IMR-90 (cell line): ENCODE data around the gene TACC2. TPM values are rescaled to one million over a fixed set of nuclear protein-coding genes. Genes with fewer than 3 reads are reported as not detected.

Experiments used
- ATAC-seq: fragments of 200-7000 bp; cut with Tn5 transposase; 2 replicates; pipeline ENCODE4 v1.9.1; 2020; ENCODE audit warnings: low read depth, mild to moderate bottlenecking, moderate library complexity
- BruUV-seq: library from RNA; stranded (reverse); fragments of 400-500 nt; replicated peaks from 2 replicates; lab custom pipeline; 2021; lab: Mats Ljungman, UMichigan
- CTCF ChIA-PET: fragments of 300-600 bp; formaldehyde crosslinking; extraction: SDS; loops from one replicate; lab custom pipeline; 2021; ENCODE audit warnings: antibody characterized with exemption; lab: Yijun Ruan, JAX
- POLR2A ChIA-PET: fragments of 300-600 bp; sonication (Branson Sonifier 250); formaldehyde crosslinking; loops from one replicate; lab custom pipeline; 2022; ENCODE audit warnings: antibody characterized with exemption; ENCODE audit not compliant: unreplicated experiment; lab: Charles Lee
- DNase-seq: peaks from one replicate; pipeline ENCODE4 v3.0.0; 2013
- H2AFZ ChIP-seq: replicated peaks from 2 replicates; pipeline ENCODE3; 2013; ENCODE audit warnings: low read length, mild to moderate bottlenecking; ENCODE audit not compliant: poor library complexity
- H2AK5ac ChIP-seq: 2 replicates; pipeline ENCODE4 v1.6.1; 2013; ENCODE audit warnings: low read depth, low read length, inconsistent platforms
- H2AK9ac ChIP-seq: replicated peaks from 2 replicates; pipeline ENCODE3; 2013; ENCODE audit warnings: mild to moderate bottlenecking, low read depth, low read length, moderate library complexity; ENCODE audit not compliant: poor library complexity
- H2BK120ac ChIP-seq: 2 replicates; pipeline ENCODE4 v1.6.1; 2013; ENCODE audit warnings: low read depth, low read length, inconsistent platforms
- H2BK15ac ChIP-seq: 3 replicates; pipeline ENCODE4 v1.6.1; 2013; ENCODE audit warnings: low read depth, low read length, inconsistent platforms
- H2BK20ac ChIP-seq: 2 replicates; pipeline ENCODE4 v1.6.1; 2013; ENCODE audit warnings: low read depth, mild to moderate bottlenecking, inconsistent platforms, low read length, moderate library complexity
- H2BK5ac ChIP-seq: 2 replicates; pipeline ENCODE4 v1.6.1; 2013; ENCODE audit warnings: mild to moderate bottlenecking, low read depth, low read length, inconsistent platforms; ENCODE audit not compliant: poor library complexity, severe bottlenecking
- H3K14ac ChIP-seq: replicated peaks from 2 replicates; pipeline ENCODE4 v1.6.1; 2013; ENCODE audit warnings: low read depth, low read length, inconsistent platforms
- H3K18ac ChIP-seq: 2 replicates; pipeline ENCODE4 v1.6.1; 2013; ENCODE audit warnings: low read depth, low read length, control low read depth
- H3K23ac ChIP-seq: 2 replicates; pipeline ENCODE4 v1.6.1; 2013; ENCODE audit warnings: low read depth, low read length, inconsistent platforms
- H3K27ac ChIP-seq: 2 replicates; pipeline ENCODE4 v1.5.1; 2013; ENCODE audit warnings: mild to moderate bottlenecking, control low read depth, low read length; ENCODE audit not compliant: insufficient read depth
- H3K27me3 ChIP-seq: 2 replicates; pipeline ENCODE4 v1.6.1; 2013; ENCODE audit warnings: low read length; ENCODE audit not compliant: control insufficient read depth, insufficient read depth
- H3K36me3 ChIP-seq: 2 replicates; pipeline ENCODE4 v1.6.1; 2013; ENCODE audit warnings: low read length, mixed read lengths; ENCODE audit not compliant: control insufficient read depth, insufficient read depth
- H3K4ac ChIP-seq: 2 replicates; pipeline ENCODE4 v1.6.1; 2013; ENCODE audit warnings: low read depth, low read length, inconsistent platforms
- H3K4me1 ChIP-seq: 2 replicates; pipeline ENCODE4 v1.6.1; 2013; ENCODE audit warnings: low read length, mixed read lengths; ENCODE audit not compliant: control insufficient read depth, insufficient read depth
- H3K4me2 ChIP-seq: 2 replicates; pipeline ENCODE4 v1.6.1; 2013; ENCODE audit warnings: low read depth, mild to moderate bottlenecking, control low read depth, low read length, moderate library complexity
- H3K4me3 ChIP-seq: 2 replicates; pipeline ENCODE4 v1.5.1; 2013; ENCODE audit warnings: low read depth, mild to moderate bottlenecking, control low read depth, low read length, moderate library complexity; ENCODE audit not compliant: insufficient read depth
- H3K56ac ChIP-seq: 2 replicates; pipeline ENCODE4 v1.6.1; 2013; ENCODE audit warnings: low read length, inconsistent platforms; ENCODE audit not compliant: insufficient read depth; ENCODE audit errors: extremely low read depth
- H3K79me1 ChIP-seq, 2 experiments: 2 replicates each; pipeline ENCODE4 v1.6.1; 2013; ENCODE audit warnings: low read length in 2 of 2, inconsistent platforms in 1 of 2, low read depth in 1 of 2
- H3K9ac ChIP-seq: 2 replicates; pipeline ENCODE4 v1.6.1; 2013; ENCODE audit warnings: low read depth, low read length, control low read depth
- H3K9me1 ChIP-seq: 2 replicates; pipeline ENCODE4 v1.6.1; 2013; ENCODE audit warnings: low read length, inconsistent platforms; ENCODE audit not compliant: insufficient read depth
- H3K9me3 ChIP-seq: 2 replicates; pipeline ENCODE4 v1.6.1; 2013; ENCODE audit warnings: low read length; ENCODE audit not compliant: control insufficient read depth, insufficient read depth
- H4K20me1 ChIP-seq: 2 replicates; pipeline ENCODE4 v1.6.1; 2013; ENCODE audit warnings: low read length, inconsistent platforms; ENCODE audit not compliant: insufficient read depth
- H4K5ac ChIP-seq: 2 replicates; pipeline ENCODE4 v1.6.1; 2013; ENCODE audit warnings: mild to moderate bottlenecking, low read depth, low read length, control low read depth
- H4K8ac ChIP-seq, 2 experiments: 2 replicates each; pipeline ENCODE4 v1.6.1; 2013; ENCODE audit warnings: low read depth in 2 of 2, low read length in 2 of 2, control low read depth in 1 of 2, inconsistent platforms in 1 of 2
- H4K91ac ChIP-seq: 2 replicates; pipeline ENCODE4 v1.6.1; 2013; ENCODE audit warnings: low read depth, low read length, inconsistent platforms; ENCODE audit not compliant: insufficient read depth
- CEBPB ChIP-seq: IDR thresholded peaks from 2 replicates; pipeline ENCODE4 v1.6.1; 2012; ENCODE audit warnings: low read depth, low read length, improper control_type of control experiment
- CTCF ChIP-seq: conservative IDR thresholded peaks from 2 replicates; pipeline ENCODE4 v1.5.1; 2012; ENCODE audit warnings: mild to moderate bottlenecking, low read depth, low read length, improper control_type of control experiment
- NFE2L2 ChIP-seq: fragments of 150-350 bp; IDR thresholded peaks from 2 replicates; pipeline ENCODE4 v1.6.1; 2016; ENCODE audit warnings: low read depth, mild to moderate bottlenecking, low read length
- RCOR1 ChIP-seq: IDR thresholded peaks from 2 replicates; pipeline ENCODE4 v1.6.1; 2012; ENCODE audit warnings: mild to moderate bottlenecking, low read length, improper control_type of control experiment; ENCODE audit not compliant: insufficient replicate concordance
- RFX5 ChIP-seq: IDR thresholded peaks from 2 replicates; pipeline ENCODE4 v1.8.0; 2012; ENCODE audit warnings: low read depth, mild to moderate bottlenecking, low read length, moderate library complexity
- SMC3 ChIP-seq: fragments of 150-350 bp; IDR thresholded peaks from 2 replicates; pipeline ENCODE4 v1.6.1; 2016; ENCODE audit warnings: low read depth, mild to moderate bottlenecking, antibody characterized with exemption, low read length, moderate library complexity
- USF2 ChIP-seq: fragments of 150-350 bp; IDR thresholded peaks from 2 replicates; pipeline ENCODE4 v1.6.1; 2017; ENCODE audit warnings: mild to moderate bottlenecking, antibody characterized with exemption, low read length, low read depth
- WGBS, 2 experiments: methylation state at CpG; one replicate each; pipeline versions ENCODE4 v1.1.5 to v1.1.7; 2013; ENCODE audit warnings: missing lambda C conversion rate in 2 of 2; ENCODE audit not compliant: insufficient read length in 1 of 2; ENCODE audit errors: extremely low coverage in 2 of 2; 5-methylcytosine and 5-hydroxymethylcytosine counted together
- dilution Hi-C: fragments of 300-500 bp; cut with HindIII; formaldehyde crosslinking; loops from one replicate; pipeline ENCODE4 v1.14.3; 2018; ENCODE audit warnings: low sequenced_read_pairs; ENCODE audit not compliant: unreplicated experiment
- in situ Hi-C: fragments of 300-500 bp; cut with MboI; formaldehyde crosslinking; loops from 3 replicates; pipeline ENCODE4 v1.14.3; 2019; ENCODE audit warnings: low sequenced_read_pairs, inconsistent platforms, mixed read lengths
- intact Hi-C: fragments of 100-400 bp; cut with micrococcal nuclease; formaldehyde crosslinking; loops from 2 replicates; pipeline ENCODE4 v1.10.0; 2022
- polyA plus RNA-seq, 3 experiments: library from polyadenylated mRNA; depleted of rRNA; stranded (reverse); fragments of >200 nt; gene quantifications; 2 replicates each; pipeline ENCODE4 v1.2.3, GENCODE V29; 2012; ENCODE audit warnings: low replicate concordance in 1 of 3
- total RNA-seq: library from RNA; depleted of rRNA; stranded (reverse); fragments of >200 nt; gene quantifications from 2 replicates; pipeline ENCODE4 v1.2.3, GENCODE V29; 2012

Gene TACC2
- total and polyA plus RNA-seq, 2 of the 4 experiments (the other 2 are of a cell fraction): 2.9 to 15.4 TPM

- H4K8ac ChIP-seq: no peak overlapping the region
- dilution Hi-C loops: no loop called here
- no peak overlapping the region for H2BK120ac ChIP-seq
- no peaks in the 10 kb centered on the region for H3K27me3 ChIP-seq
- CTCF ChIA-PET: interaction anchor here (0.6 kb wide), 1 partner anchor 96 kb away, joined by 5 read pairs; no protein-coding TSS in a partner anchor
- BruUV-seq: no TSS peak
- no peak overlapping the region for H4K5ac ChIP-seq
- intact Hi-C loops: no loop called here
- H2AFZ ChIP-seq: no peak overlapping the region
- H3K4me3 ChIP-seq: no peak overlapping the region
- peaks cover 3 to 67% of the 10 kb centered on the region in 2 experiments; a peak in 3 of 4 replicates for H3K79me1 ChIP-seq
- no peak overlapping the region for H3K14ac ChIP-seq
- no peak overlapping the region for H3K27ac ChIP-seq
- H4K20me1 ChIP-seq: peaks cover 6% of the 10 kb centered on the region; the same call in 1 of the 2 replicates
- no peaks in the 10 kb centered on the region for H3K9me3 ChIP-seq
- WGBS, 2 experiments: no CpG with 5 or more reads among the region's 7 CpGs
- no peak overlapping the region for H2BK20ac ChIP-seq
- no peak overlapping the region for H2BK5ac ChIP-seq
- DNase-seq (no peak), ATAC-seq (no peak)
- H3K56ac ChIP-seq: no peak overlapping the region
- no peak overlapping the region for H2BK15ac ChIP-seq
- no peak overlapping the region for H2AK9ac ChIP-seq
- H3K9ac ChIP-seq: no peak overlapping the region
- no peak for TF ChIP-seq USF2
- no peak for TF ChIP-seq RFX5
- TF ChIP-seq RCOR1: no peak
- TF ChIP-seq CTCF: no peak
- no peak for TF ChIP-seq NFE2L2
- no peak for TF ChIP-seq CEBPB
- no peak for TF ChIP-seq SMC3
- in situ Hi-C loops: loop anchor here (25.0 kb wide), 1 partner anchor 1015 kb away; the partner anchor contains the start of gene BUB3
- POLR2A ChIA-PET: no interaction called here
- H3K23ac ChIP-seq: no peak overlapping the region
- peaks cover 11% of the 10 kb centered on the region for H3K4me1 ChIP-seq
- no peak overlapping the region for H4K91ac ChIP-seq
- H3K9me1 ChIP-seq: peaks cover 13% of the 10 kb centered on the region
- H3K36me3 ChIP-seq: no peaks in the 10 kb centered on the region
- no peak overlapping the region for H2AK5ac ChIP-seq
- H3K4me2 ChIP-seq: no peak overlapping the region
- no peak overlapping the region for H3K4ac ChIP-seq
- H3K18ac ChIP-seq: no peak overlapping the region
Observed at GRCh38 chr10:122147663-122148062, 158.7 kb downstream of the TACC2 start.
